HEK293 (cell line): Measurements from ENCODE around the gene TRNP1.
A peak's percentile ranks its signal among the peaks of the same experiment; 100 is the strongest.

Source experiments
- CTCF ChIA-PET: fragments of 350-600 bp; formaldehyde crosslinking; extraction: SDS; loops from one replicate; lab custom pipeline; 2021; ENCODE audit warnings: antibody characterized with exemption; lab: Yijun Ruan, JAX
- POLR2A ChIA-PET: fragments of 300-600 bp; formaldehyde crosslinking; extraction: SDS; loops from one replicate; lab custom pipeline; 2020; ENCODE audit warnings: antibody characterized with exemption, inconsistent platforms; lab: Yijun Ruan, JAX
- H3K27ac ChIP-seq: fragments of 200-500 bp; sonication (Bioruptor generic); 2 replicates; pipeline ENCODE4 v1.5.1; 2014; ENCODE audit warnings: low read depth, low read length, control low read depth, inconsistent platforms; ENCODE audit errors: extremely low read depth
- H3K36me3 ChIP-seq, 2 experiments: fragments of 200-500 bp in 1 of 2; sonication (Bioruptor generic) in 1 of 2; 1 replicate in 1 of 2; 2 replicates in 1 of 2; pipeline ENCODE4 v1.5.1; 2014 to 2017; ENCODE audit warnings: inconsistent platforms in 2 of 2, low read length in 2 of 2; ENCODE audit not compliant: control insufficient read depth in 2 of 2, insufficient read depth in 1 of 2
- H3K4me1 ChIP-seq: fragments of 200-500 bp; sonication (Bioruptor generic); 2 replicates; pipeline ENCODE4 v1.5.1; 2014; ENCODE audit warnings: mild to moderate bottlenecking, low read length, inconsistent platforms; ENCODE audit not compliant: control insufficient read depth, insufficient read depth
- H3K4me3 ChIP-seq: 2 replicates; pipeline ENCODE4 v1.5.1; 2011; ENCODE audit warnings: low read depth, mild to moderate bottlenecking, control low read depth, low read length, moderate library complexity
- H3K9me3 ChIP-seq: fragments of 200-500 bp; sonication (Bioruptor generic); 2 replicates; pipeline ENCODE4 v1.5.1; 2014; ENCODE audit warnings: low read depth, low read length, inconsistent platforms; ENCODE audit not compliant: control insufficient read depth, insufficient read depth
- EGR2 ChIP-seq: fragments of 450-650 bp; formaldehyde crosslinking; IDR thresholded peaks from 2 replicates; pipeline ENCODE4 v1.5.1; 2016; ENCODE audit warnings: low read depth, missing biosample characterization, missing genetic modification characterization
- SALL2 ChIP-seq: fragments of 450-650 bp; formaldehyde crosslinking; IDR thresholded peaks from 2 replicates; pipeline ENCODE4 v1.5.0; 2017; ENCODE audit warnings: missing biosample characterization, mild to moderate bottlenecking, missing genetic modification characterization, borderline replicate concordance
- SCRT1 ChIP-seq: fragments of 450-650 bp; formaldehyde crosslinking; IDR thresholded peaks from 2 replicates; pipeline ENCODE4 v1.5.1; 2016; ENCODE audit warnings: missing biosample characterization, missing genetic modification characterization, borderline replicate concordance
- ZFP41 ChIP-seq: fragments of 450-650 bp; formaldehyde crosslinking; IDR thresholded peaks from 2 replicates; pipeline ENCODE4 v1.5.1; 2016; ENCODE audit warnings: missing biosample characterization, missing genetic modification characterization, borderline replicate concordance
- ZNF221 ChIP-seq: fragments of 450-650 bp; formaldehyde crosslinking; IDR thresholded peaks from 2 replicates; pipeline ENCODE4 v1.5.1; 2017; ENCODE audit warnings: missing biosample characterization, missing genetic modification characterization, borderline replicate concordance
- ZNF776 ChIP-seq: fragments of 450-650 bp; formaldehyde crosslinking; IDR thresholded peaks from 2 replicates; pipeline ENCODE4 v1.5.0; 2017; ENCODE audit warnings: missing biosample characterization, missing genetic modification characterization, borderline replicate concordance
- ZSCAN16 ChIP-seq: fragments of 450-650 bp; formaldehyde crosslinking; IDR thresholded peaks from 2 replicates; pipeline ENCODE4 v1.5.1; 2016; ENCODE audit warnings: missing biosample characterization, missing genetic modification characterization
- TF ChIP-seq, protein P1 (sequence below): fragments of 450-650 bp; formaldehyde crosslinking; IDR thresholded peaks from 2 replicates; pipeline ENCODE4 v1.5.1; 2016; ENCODE audit warnings: missing biosample characterization, missing genetic modification characterization
- TF ChIP-seq, protein P2 (sequence below): fragments of 450-650 bp; formaldehyde crosslinking; IDR thresholded peaks from 2 replicates; pipeline ENCODE4 v1.5.1; 2016; ENCODE audit warnings: missing biosample characterization, missing genetic modification characterization
- TF ChIP-seq, protein P3 (sequence below): fragments of 450-650 bp; formaldehyde crosslinking; IDR thresholded peaks from 2 replicates; pipeline ENCODE4 v1.5.1; 2016; ENCODE audit warnings: missing biosample characterization, missing genetic modification characterization
- TF ChIP-seq, protein P4 (sequence below): fragments of 450-650 bp; formaldehyde crosslinking; IDR thresholded peaks from 2 replicates; pipeline ENCODE4 v1.5.0; 2017; ENCODE audit warnings: missing biosample characterization, missing genetic modification characterization, borderline replicate concordance
- TF ChIP-seq, protein P5 (sequence below): fragments of 450-650 bp; formaldehyde crosslinking; IDR thresholded peaks from 2 replicates; pipeline ENCODE4 v1.5.1; 2016; ENCODE audit warnings: missing biosample characterization, missing genetic modification characterization

Gene TRNP1

DNA sequence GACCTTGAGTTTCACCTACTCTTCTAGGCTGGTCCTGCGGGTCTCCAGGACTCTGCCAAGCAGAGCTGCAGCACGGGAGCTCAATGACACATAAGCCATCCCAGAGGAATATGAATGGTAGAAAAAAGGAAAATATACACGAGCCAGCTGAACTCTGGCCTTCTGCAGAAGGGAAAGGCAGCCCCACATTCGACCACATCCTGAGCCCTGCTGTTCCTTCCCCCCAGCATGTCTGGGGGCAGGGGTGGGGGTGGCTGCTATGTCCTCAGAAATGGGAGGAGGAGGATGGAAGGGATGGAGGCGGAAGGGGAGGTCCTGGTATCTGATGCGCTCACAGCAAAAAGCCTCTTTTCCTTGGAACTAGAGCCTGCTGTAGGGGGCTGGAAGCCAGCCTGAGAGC is 21.1 kb upstream of the TRNP1 start:
- H3K27ac ChIP-seq = no peak overlapping the region
- H3K4me3 ChIP-seq = no peak overlapping the region
- TF ChIP-seq EGR2 (tag by site-specific recombination) (peak; percentile 65), ZSCAN16 (tag by site-specific recombination) (no peak)
- TF ChIP-seq, all 188 proteins: peak for 1
- H3K4me1 ChIP-seq = no peaks in the 10 kb centered on the region
- ChIA-PET CTCF (interaction anchor here (0.5 to 0.6 kb wide), 2 partner anchors 26 to 48 kb away, joined by 3 to 4 read pairs; no protein-coding TSS in a partner anchor), POLR2A (no interaction called here)
- H3K36me3 ChIP-seq = no peaks in the 10 kb centered on the region
- no peaks in the 10 kb centered on the region for H3K9me3 ChIP-seq

DNA sequence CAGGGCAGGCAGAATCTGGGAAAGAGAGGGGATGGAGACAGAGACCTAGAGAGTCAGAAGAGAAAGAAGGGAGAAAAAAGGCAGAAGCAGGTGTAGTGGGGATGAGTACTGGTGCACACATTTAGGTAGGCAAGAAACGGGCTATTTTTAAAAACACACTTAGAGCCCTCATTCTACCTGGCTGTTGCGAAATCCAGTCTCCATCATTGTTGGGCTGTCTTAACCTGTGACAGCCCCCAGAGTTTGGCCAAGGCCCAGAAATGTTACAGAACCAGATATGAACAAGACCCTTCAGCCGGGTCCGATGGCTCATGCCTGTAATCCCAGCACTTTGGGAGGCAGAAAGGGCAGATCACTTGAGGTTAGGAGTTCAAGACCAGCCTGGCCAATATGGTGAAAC is 20.7 kb upstream of the TRNP1 start:
- H3K9me3 ChIP-seq = no peaks in the 10 kb centered on the region
- no peaks in the 10 kb centered on the region for H3K4me1 ChIP-seq
- no peak overlapping the region for H3K27ac ChIP-seq
- no peaks in the 10 kb centered on the region for H3K36me3 ChIP-seq
- H3K4me3 ChIP-seq = no peak overlapping the region
- no peak for TF ChIP-seq ZNF221 (tag by site-specific recombination)
- TF ChIP-seq, protein P1, sequence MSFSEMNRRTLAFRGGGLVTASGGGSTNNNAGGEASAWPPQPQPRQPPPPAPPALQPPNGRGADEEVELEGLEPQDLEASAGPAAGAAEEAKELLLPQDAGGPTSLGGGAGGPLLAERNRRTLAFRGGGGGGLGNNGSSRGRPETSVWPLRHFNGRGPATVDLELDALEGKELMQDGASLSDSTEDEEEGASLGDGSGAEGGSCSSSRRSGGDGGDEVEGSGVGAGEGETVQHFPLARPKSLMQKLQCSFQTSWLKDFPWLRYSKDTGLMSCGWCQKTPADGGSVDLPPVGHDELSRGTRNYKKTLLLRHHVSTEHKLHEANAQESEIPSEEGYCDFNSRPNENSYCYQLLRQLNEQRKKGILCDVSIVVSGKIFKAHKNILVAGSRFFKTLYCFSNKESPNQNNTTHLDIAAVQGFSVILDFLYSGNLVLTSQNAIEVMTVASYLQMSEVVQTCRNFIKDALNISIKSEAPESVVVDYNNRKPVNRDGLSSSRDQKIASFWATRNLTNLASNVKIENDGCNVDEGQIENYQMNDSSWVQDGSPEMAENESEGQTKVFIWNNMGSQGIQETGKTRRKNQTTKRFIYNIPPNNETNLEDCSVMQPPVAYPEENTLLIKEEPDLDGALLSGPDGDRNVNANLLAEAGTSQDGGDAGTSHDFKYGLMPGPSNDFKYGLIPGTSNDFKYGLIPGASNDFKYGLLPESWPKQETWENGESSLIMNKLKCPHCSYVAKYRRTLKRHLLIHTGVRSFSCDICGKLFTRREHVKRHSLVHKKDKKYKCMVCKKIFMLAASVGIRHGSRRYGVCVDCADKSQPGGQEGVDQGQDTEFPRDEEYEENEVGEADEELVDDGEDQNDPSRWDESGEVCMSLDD (tag by site-specific recombination) = no peak
- TF ChIP-seq, protein P2, sequence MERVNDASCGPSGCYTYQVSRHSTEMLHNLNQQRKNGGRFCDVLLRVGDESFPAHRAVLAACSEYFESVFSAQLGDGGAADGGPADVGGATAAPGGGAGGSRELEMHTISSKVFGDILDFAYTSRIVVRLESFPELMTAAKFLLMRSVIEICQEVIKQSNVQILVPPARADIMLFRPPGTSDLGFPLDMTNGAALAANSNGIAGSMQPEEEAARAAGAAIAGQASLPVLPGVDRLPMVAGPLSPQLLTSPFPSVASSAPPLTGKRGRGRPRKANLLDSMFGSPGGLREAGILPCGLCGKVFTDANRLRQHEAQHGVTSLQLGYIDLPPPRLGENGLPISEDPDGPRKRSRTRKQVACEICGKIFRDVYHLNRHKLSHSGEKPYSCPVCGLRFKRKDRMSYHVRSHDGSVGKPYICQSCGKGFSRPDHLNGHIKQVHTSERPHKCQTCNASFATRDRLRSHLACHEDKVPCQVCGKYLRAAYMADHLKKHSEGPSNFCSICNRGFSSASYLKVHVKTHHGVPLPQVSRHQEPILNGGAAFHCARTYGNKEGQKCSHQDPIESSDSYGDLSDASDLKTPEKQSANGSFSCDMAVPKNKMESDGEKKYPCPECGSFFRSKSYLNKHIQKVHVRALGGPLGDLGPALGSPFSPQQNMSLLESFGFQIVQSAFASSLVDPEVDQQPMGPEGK = no peak
- TF ChIP-seq SCRT1 = no peak
- no peak for TF ChIP-seq SALL2 (tag by site-specific recombination)
- TF ChIP-seq, protein P3, sequence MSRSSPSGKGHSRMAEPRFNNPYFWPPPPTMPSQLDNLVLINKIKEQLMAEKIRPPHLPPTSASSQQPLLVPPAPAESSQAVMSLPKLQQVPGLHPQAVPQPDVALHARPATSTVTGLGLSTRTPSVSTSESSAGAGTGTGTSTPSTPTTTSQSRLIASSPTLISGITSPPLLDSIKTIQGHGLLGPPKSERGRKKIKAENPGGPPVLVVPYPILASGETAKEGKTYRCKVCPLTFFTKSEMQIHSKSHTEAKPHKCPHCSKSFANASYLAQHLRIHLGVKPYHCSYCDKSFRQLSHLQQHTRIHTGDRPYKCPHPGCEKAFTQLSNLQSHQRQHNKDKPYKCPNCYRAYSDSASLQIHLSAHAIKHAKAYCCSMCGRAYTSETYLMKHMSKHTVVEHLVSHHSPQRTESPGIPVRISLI (tag by site-specific recombination) = no peak
- TF ChIP-seq, protein P4, sequence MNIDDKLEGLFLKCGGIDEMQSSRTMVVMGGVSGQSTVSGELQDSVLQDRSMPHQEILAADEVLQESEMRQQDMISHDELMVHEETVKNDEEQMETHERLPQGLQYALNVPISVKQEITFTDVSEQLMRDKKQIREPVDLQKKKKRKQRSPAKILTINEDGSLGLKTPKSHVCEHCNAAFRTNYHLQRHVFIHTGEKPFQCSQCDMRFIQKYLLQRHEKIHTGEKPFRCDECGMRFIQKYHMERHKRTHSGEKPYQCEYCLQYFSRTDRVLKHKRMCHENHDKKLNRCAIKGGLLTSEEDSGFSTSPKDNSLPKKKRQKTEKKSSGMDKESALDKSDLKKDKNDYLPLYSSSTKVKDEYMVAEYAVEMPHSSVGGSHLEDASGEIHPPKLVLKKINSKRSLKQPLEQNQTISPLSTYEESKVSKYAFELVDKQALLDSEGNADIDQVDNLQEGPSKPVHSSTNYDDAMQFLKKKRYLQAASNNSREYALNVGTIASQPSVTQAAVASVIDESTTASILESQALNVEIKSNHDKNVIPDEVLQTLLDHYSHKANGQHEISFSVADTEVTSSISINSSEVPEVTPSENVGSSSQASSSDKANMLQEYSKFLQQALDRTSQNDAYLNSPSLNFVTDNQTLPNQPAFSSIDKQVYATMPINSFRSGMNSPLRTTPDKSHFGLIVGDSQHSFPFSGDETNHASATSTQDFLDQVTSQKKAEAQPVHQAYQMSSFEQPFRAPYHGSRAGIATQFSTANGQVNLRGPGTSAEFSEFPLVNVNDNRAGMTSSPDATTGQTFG = no peak
- TF ChIP-seq ZFP41 (tag by site-specific recombination) = no peak
- no peak for TF ChIP-seq ZNF776
- TF ChIP-seq, protein P5, sequence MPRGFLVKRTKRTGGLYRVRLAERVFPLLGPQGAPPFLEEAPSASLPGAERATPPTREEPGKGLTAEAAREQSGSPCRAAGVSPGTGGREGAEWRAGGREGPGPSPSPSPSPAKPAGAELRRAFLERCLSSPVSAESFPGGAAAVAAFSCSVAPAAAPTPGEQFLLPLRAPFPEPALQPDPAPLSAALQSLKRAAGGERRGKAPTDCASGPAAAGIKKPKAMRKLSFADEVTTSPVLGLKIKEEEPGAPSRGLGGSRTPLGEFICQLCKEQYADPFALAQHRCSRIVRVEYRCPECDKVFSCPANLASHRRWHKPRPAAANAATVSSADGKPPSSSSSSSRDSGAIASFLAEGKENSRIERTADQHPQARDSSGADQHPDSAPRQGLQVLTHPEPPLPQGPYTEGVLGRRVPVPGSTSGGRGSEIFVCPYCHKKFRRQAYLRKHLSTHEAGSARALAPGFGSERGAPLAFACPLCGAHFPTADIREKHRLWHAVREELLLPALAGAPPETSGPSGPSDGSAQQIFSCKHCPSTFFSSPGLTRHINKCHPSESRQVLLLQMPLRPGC (tag by site-specific recombination) = no peak
- no peak for TF ChIP-seq ZSCAN16 (tag by site-specific recombination)
- POLR2A ChIA-PET = no interaction called here
- CTCF ChIA-PET = interaction anchor here (0.5 to 0.6 kb wide), 3 partner anchors 25 to 70 kb away, joined by 3 to 4 read pairs (median 3); no protein-coding TSS in a partner anchor
